Astrocyte of the cerebellum (primary cell): Measurements from ENCODE around the gene TCF3.
"Not testable (repeated sequence)": the region's sequence is repeated elsewhere in the genome, so short reads cannot be mapped to it uniquely, and the experiment has no call there.

ENCODE experiments used
- DNase-seq: peaks from one replicate; pipeline ENCODE4 v3.0.0-alpha.2; 2011; ENCODE audit warnings: low read depth
- H3K4me3 ChIP-seq: 2 replicates; pipeline ENCODE4 v1.5.1; 2011; ENCODE audit warnings: mild to moderate bottlenecking, low read depth, low read length, moderate library complexity
- in situ Hi-C: cut with HindIII; loops from 2 replicates; pipeline ENCODE4 v1.10.0; 2017; ENCODE audit warnings: low sequenced_read_pairs
- TF ChIP-seq, protein P1 (sequence below): IDR thresholded peaks from 2 replicates; pipeline ENCODE4 v1.5.1; 2012; ENCODE audit warnings: low read length, low read depth, moderate library complexity, mild to moderate bottlenecking; ENCODE audit errors: missing control alignments

Gene TCF3

DNA sequence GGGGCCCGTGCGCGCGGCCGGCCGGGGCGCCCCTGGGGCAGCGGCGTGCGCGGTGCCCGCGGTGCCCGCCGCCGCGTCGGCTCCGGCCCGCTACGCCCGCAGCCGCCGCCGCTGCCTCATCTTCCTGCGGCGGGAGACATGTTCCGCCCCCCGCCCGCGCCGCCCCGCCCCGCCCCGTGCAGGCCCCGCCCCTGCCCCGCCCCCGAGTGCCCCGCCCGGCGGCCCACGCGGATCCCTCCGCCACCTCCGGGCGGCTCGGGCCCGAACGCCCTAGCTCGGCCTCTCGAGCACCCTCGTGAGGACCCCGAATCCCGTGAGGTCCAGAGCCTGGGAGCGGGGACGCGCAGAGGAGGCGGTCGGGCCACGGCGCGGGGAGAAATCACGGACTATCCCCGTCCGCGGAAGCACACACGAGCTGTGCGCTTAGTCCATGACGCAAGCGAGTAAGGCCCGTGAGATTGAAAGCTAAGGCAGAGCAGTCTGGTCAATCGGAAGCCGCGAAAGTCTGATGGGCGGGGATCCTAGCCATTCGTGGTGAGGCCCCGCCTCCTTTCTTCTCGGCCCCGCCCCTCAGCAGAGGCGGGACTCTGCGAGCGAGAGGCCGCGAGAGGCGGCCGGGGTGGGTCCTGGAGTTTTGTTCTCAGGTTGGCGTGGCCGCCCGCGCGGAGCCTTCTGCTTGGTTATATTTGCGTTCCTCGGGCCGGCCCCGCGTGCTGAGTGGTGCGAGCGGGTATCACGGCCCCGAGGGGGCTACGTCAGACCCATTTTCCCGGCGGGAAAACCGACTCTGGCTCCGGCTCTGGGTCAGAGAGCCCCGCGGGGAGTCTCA, at the start of gene TCF3:
Gene TCF3 (minus strand): TSS at position 145 of the 829 bp plus-strand sequence. CDS start 2,367 bp downstream, outside the sequence.
- peak; percentile 97 for DNase-seq
- H3K4me3 ChIP-seq: peak within 1 kb of the TSS; percentile 74
- in situ Hi-C loops: no loop called here
- TF ChIP-seq, protein P1, sequence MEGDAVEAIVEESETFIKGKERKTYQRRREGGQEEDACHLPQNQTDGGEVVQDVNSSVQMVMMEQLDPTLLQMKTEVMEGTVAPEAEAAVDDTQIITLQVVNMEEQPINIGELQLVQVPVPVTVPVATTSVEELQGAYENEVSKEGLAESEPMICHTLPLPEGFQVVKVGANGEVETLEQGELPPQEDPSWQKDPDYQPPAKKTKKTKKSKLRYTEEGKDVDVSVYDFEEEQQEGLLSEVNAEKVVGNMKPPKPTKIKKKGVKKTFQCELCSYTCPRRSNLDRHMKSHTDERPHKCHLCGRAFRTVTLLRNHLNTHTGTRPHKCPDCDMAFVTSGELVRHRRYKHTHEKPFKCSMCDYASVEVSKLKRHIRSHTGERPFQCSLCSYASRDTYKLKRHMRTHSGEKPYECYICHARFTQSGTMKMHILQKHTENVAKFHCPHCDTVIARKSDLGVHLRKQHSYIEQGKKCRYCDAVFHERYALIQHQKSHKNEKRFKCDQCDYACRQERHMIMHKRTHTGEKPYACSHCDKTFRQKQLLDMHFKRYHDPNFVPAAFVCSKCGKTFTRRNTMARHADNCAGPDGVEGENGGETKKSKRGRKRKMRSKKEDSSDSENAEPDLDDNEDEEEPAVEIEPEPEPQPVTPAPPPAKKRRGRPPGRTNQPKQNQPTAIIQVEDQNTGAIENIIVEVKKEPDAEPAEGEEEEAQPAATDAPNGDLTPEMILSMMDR: no peak

DNA sequence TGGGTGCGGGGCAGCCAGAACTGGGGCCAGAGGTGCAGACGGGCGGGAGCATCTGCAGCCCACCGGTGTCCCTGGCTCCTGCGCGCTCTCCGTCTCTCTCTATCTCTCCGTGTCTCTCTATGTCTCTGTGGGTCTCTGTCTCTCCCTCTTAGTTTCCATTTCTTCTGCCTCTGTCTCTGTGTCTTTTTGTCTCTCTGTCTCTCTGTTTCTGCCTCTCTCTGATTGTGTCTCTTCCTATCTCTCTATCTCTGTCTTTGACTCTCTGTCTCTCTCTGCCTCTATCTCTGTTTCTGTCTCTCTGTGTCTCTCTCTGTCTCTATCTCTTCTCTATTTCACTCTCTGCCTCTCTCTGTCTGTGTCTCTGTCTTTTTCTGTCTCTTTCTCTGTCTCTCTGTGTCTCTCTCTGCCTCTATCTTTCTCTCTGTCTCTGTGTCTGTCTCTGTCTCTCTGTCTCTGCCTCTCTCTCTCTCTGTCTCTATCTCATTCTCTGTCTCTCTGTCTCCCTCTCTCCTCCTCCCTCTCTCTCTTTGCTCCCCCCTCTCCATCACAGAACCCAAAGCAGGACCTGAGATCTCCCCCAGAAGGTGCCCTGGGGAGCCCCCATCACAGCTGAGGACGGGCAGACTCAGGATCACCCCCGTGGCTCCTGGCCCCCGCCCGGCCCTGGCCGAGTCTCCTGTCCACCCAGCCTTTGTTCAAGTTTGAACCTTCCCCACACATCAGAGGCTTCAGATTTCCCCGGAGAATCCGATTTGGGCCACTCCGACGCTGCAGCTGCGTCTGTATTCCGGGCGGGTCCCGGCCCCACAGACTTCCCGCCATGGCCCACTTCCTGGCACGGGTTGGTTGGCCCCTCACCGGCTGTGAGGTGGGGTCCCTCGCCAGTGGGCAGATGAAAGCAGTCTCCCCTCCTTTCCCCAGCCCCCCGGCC, 48.6 kb upstream of the TCF3 start:
- H3K4me3 ChIP-seq: no peak overlapping the region
- TF ChIP-seq, protein P1: no peak
- in situ Hi-C loops: no loop called here
- DNase-seq: no peak

DNA sequence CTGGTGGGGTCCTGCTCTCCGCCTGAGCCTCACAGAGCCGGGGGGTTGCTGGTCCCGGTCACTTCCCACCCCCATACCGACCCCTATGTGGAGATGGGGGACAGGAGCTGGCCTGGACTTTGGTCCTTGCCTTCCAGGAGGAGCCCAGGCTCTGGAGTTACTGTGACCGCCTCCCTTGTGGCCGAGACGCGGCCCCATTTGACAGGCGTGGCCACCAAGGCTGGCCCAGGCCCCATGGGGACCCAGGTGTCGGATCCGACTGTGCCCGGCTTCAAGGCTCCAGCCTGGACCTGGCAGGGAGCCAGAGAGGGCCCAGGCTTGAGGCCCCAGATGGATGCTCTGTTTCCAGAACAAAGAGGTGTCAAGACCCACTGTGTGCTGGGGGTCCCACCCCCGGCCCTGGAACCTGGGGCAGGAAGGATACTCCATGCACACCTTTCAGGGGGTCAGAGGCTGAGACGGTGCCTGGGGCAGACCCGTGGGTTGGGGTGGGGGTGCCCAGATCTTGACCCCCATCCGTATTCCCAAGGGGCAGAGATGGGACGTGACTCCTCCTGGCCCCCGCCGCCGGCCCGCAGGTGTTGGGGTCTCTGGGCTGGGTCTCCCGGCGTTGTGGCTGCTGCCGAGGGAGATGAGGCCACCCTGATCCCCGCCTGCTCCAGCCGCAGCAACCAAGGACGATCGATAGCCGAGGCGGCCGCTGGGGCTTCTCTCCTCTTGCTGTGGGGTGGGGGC, 47.8 kb upstream of the TCF3 start:
- TF ChIP-seq, protein P1: no peak
- no peak for DNase-seq
- H3K4me3 ChIP-seq: no peak overlapping the region
- in situ Hi-C loops: loop anchor here (5.0 kb wide), 1 partner anchor 32 kb away; no protein-coding TSS in a partner anchor

DNA sequence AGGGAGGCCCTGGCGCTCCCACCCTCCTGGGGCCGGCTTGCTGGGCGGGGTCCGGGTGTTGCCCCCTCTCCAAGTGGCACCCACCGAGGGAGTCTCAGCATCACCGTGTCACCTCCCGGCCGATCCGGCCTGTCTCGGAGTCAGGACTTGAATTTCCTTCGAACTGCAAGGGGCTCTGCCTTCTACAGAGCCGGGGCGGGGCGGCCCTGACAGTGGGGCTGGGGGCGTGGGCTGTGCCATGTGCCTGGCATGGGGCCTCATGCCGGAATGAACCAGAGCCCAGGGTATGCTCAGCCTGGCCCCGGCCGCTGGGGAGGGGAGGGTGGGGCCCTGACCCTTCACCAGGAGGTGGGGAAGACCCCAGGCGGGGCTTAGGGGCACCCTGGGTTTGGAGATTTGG, 47.0 kb upstream of the TCF3 start:
- H3K4me3 ChIP-seq: no peak overlapping the region
- no peak for DNase-seq
- TF ChIP-seq, protein P1: no peak
- in situ Hi-C loops: loop anchor here (5.0 kb wide), 1 partner anchor 33 kb away; no protein-coding TSS in a partner anchor

DNA sequence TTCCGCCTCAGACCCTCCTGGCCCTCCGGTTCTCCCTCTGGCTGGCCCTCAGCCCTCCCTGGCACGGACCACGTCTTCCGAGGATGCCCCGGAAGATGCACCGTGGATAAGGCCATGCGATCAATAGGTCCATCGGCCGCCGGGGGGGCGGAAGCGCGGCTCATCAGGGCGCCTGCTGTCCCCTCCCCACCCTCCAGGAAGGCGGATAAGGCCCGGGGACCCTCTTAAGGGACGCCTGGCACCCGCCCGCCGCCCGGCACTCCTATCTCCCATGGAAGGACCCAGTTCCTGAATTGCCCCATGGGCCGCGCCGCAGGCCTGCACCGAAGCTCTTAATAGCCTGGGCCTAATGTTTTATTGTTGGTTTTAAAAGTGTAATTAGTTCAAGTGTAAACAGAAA, 46.2 kb upstream of the TCF3 start:
- TF ChIP-seq, protein P1: no peak
- in situ Hi-C loops: loop anchor here (5.0 kb wide), 1 partner anchor 34 kb away; no protein-coding TSS in a partner anchor
- no peak for DNase-seq
- no peak overlapping the region for H3K4me3 ChIP-seq

DNA sequence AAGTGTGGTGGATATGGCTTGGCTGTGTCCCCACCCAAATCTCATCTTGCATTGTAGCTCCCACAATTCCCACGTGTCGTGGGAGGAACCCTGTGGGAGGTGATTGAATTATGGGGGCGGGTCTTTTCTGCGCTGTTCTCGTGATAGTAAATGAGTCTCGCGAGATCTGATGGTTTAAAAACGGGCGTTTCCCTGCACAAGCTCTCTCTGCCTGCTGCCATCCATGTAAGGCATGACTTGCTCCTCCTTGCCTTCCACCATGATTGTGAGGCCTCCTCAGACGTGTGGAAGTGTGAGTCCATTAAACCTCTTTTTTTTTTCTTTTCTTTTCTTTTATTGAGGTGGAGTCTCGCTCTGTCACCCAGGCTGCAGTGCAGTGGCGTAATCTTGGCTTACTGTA, 43.1 kb upstream of the TCF3 start:
- DNase-seq, H3K4me3 ChIP-seq: not testable (repeated sequence)
- in situ Hi-C loops: loop anchor here (5.0 kb wide), 1 partner anchor 37 kb away; no protein-coding TSS in a partner anchor
